GM18951 (cell line): ENCODE data around the gene ESR2.
"Not testable (repeated sequence)": the region's sequence is repeated elsewhere in the genome, so short reads cannot be mapped to it uniquely, and the experiment has no call there.

Experiments
- POLR2A ChIP-seq: IDR thresholded peaks from 4 replicates; pipeline ENCODE4 v1.6.1; 2011; ENCODE audit warnings: mild to moderate bottlenecking; ENCODE audit not compliant: insufficient read length, insufficient read depth; ENCODE audit errors: extremely low read depth
- in situ Hi-C: fragments of 300-500 bp; cut with MboI; formaldehyde crosslinking; loops from one replicate; pipeline ENCODE4 v1.12.0; 2022; ENCODE audit warnings: low sequenced_read_pairs, mixed read lengths, inconsistent platforms; ENCODE audit not compliant: unreplicated experiment

ESR2 gene

GRCh38 chr14:64075613-64076005 lies 218.6 kb downstream of the ESR2 start:
- TF ChIP-seq POLR2A, result no peak
- in situ Hi-C loops, result no loop called here

- no peak for TF ChIP-seq POLR2A
Observed at GRCh38 chr14:64074961-64075612, 219.1 kb downstream of the ESR2 start.

GRCh38 chr14:64069634-64070359 lies 224.4 kb downstream of the ESR2 start:
- TF ChIP-seq POLR2A, result no peak
- in situ Hi-C loops, result no loop called here

More at GRCh38 chr14:64074961-64075612, 219.1 kb downstream of the ESR2 start:
- in situ Hi-C loops, result no loop called here

GRCh38 chr14:64064447-64064846 lies 229.7 kb downstream of the ESR2 start:
- TF ChIP-seq POLR2A, result no peak
- in situ Hi-C loops, result no loop called here

- TF ChIP-seq POLR2A, result no peak
- in situ Hi-C loops, result no loop called here
Observed at GRCh38 chr14:64062381-64063115, 231.6 kb downstream of the ESR2 start.

GRCh38 chr14:64061706-64062105 lies 232.5 kb downstream of the ESR2 start:
- no peak for TF ChIP-seq POLR2A
- in situ Hi-C loops, result no loop called here

- no peak for TF ChIP-seq POLR2A
- in situ Hi-C loops, result no loop called here
Observed at GRCh38 chr14:64061115-64061514, 233.1 kb downstream of the ESR2 start.

- no peak for TF ChIP-seq POLR2A
Observed at GRCh38 chr14:64060648-64061096, 233.5 kb downstream of the ESR2 start.

GRCh38 chr14:64060199-64060545 lies 234.0 kb downstream of the ESR2 start:
- no peak for TF ChIP-seq POLR2A
- in situ Hi-C loops, result no loop called here

More at GRCh38 chr14:64060648-64061096, 233.5 kb downstream of the ESR2 start:
- in situ Hi-C loops, result no loop called here

- in situ Hi-C loops, result no loop called here
- no peak for TF ChIP-seq POLR2A
Observed at GRCh38 chr14:64059454-64060198, 234.5 kb downstream of the ESR2 start.

GRCh38 chr14:64053694-64054669 lies 240.2 kb downstream of the ESR2 start:
- no peak for TF ChIP-seq POLR2A
- in situ Hi-C loops, result no loop called here

GRCh38 chr14:64049616-64050381 lies 244.4 kb downstream of the ESR2 start:
- TF ChIP-seq POLR2A, result no peak
- in situ Hi-C loops, result no loop called here

GRCh38 chr14:64045091-64045490 lies 249.1 kb downstream of the ESR2 start:
- no peak for TF ChIP-seq POLR2A

GRCh38 chr14:64043296-64043695 lies 250.9 kb downstream of the ESR2 start:
- in situ Hi-C loops, result not testable (repeated sequence)

More at GRCh38 chr14:64045091-64045490, 249.1 kb downstream of the ESR2 start:
- in situ Hi-C loops, result no loop called here
